A549 (cell line): ENCODE results near the gene MEDAG. TPM values are rescaled to one million over a fixed set of nuclear protein-coding genes. Genes with fewer than 3 reads are reported as not detected.

Experiments used
- ATAC-seq, 2 experiments: fragments of 200-7000 bp in 1 of 2; fragments of >200 bp in 1 of 2; cut with Nextera tagmentation in 1 of 2; cut with Tn5 transposase in 1 of 2; 3 replicates each; pipeline versions ENCODE4 v1.8.0 to v1.9.1; 2018 to 2020; ENCODE audit warnings: mild to moderate bottlenecking in 1 of 2, moderate library complexity in 1 of 2
- CTCF ChIA-PET: fragments of 300-600 bp; sonication (Branson Sonifier 250); formaldehyde crosslinking; extraction: SDS; loops from one replicate; lab custom pipeline; 2021; ENCODE audit warnings: antibody characterized with exemption, inconsistent platforms; lab: Yijun Ruan, JAX
- POLR2A ChIA-PET: fragments of 350-600 bp; formaldehyde crosslinking; extraction: SDS; loops from one replicate; lab custom pipeline; 2021; ENCODE audit warnings: antibody characterized with exemption, inconsistent platforms; lab: Yijun Ruan, JAX
- DNase-seq, 2 experiments: peaks; one replicate each; pipeline versions ENCODE4 v3.0.0 to v3.0.0-alpha.2; 2011 to 2016; ENCODE audit warnings: low read depth in 1 of 2, low spot score in 1 of 2
- FAIRE-seq: peaks from 2 replicates; lab custom pipeline; 2011; peaks lifted over from hg19 to GRCh38; lab: Jason Lieb, UNC
- H3K27ac ChIP-seq, 2 experiments: fragments of >200 bp; sonication (Bioruptor Twin); formaldehyde crosslinking; 3 replicates each; pipeline ENCODE4 v1.5.1; 2016 to 2017
- H3K4me1 ChIP-seq: fragments of >200 bp; sonication (Bioruptor Twin); formaldehyde crosslinking; 3 replicates; pipeline ENCODE4 v1.6.1; 2016
- H3K4me2 ChIP-seq: fragments of >200 bp; sonication (Bioruptor Twin); formaldehyde crosslinking; 3 replicates; pipeline ENCODE4 v1.6.1; 2016
- H3K4me3 ChIP-seq: fragments of >200 bp; sonication (Bioruptor Twin); formaldehyde crosslinking; 3 replicates; pipeline ENCODE4 v1.5.1; 2016
- H3K9me3 ChIP-seq: fragments of >200 bp; sonication (Bioruptor Twin); formaldehyde crosslinking; 3 replicates; pipeline ENCODE4 v1.6.1; 2016
- CBX2 ChIP-seq: fragments of 200-600 bp; sonication (generic); IDR thresholded peaks from 2 replicates; pipeline ENCODE4 v1.6.1; 2016; ENCODE audit warnings: low read depth, mild to moderate bottlenecking, borderline replicate concordance
- CEBPB ChIP-seq, 2 experiments: fragments of >200 bp in 1 of 2; sonication (Bioruptor Twin) in 1 of 2; formaldehyde crosslinking in 1 of 2; IDR thresholded peaks; 2 replicates each; pipeline ENCODE4 v1.6.1; 2012 to 2016
- CHD4 ChIP-seq: fragments of 200-600 bp; sonication (generic); IDR thresholded peaks from 2 replicates; pipeline ENCODE4 v1.6.1; 2016; ENCODE audit warnings: antibody characterized with exemption, mild to moderate bottlenecking, borderline replicate concordance
- EHF ChIP-seq: fragments of 250-450 bp; sonication (Bioruptor Pico); IDR thresholded peaks from 2 replicates; pipeline ENCODE4 v1.5.0; 2020; ENCODE audit warnings: mild to moderate bottlenecking
- ELK1 ChIP-seq: fragments of 150-350 bp; IDR thresholded peaks from 2 replicates; pipeline ENCODE4 v1.6.1; 2014; ENCODE audit warnings: low read depth, mild to moderate bottlenecking, low read length
- ESRRA ChIP-seq: fragments of 150-350 bp; IDR thresholded peaks from 2 replicates; pipeline ENCODE4 v1.6.1; 2014; ENCODE audit warnings: mild to moderate bottlenecking, low read length, borderline replicate concordance
- GATA3 ChIP-seq: IDR thresholded peaks from 2 replicates; pipeline ENCODE4 v1.6.1; 2012; ENCODE audit warnings: borderline replicate concordance
- HDAC2 ChIP-seq: fragments of 200-600 bp; sonication (generic); IDR thresholded peaks from 2 replicates; pipeline ENCODE4 v1.6.1; 2016
- HMGXB4 ChIP-seq: fragments of 250-450 bp; sonication (Bioruptor Pico); IDR thresholded peaks from 2 replicates; pipeline ENCODE4 v1.5.0; 2021; ENCODE audit warnings: mild to moderate bottlenecking, moderate library complexity, borderline replicate concordance
- HOXB5 ChIP-seq: fragments of 250-450 bp; sonication (Bioruptor Pico); IDR thresholded peaks from 2 replicates; pipeline ENCODE4 v1.5.0; 2020; ENCODE audit warnings: mild to moderate bottlenecking, moderate library complexity
- JUNB ChIP-seq: fragments of >200 bp; sonication (Bioruptor Twin); formaldehyde crosslinking; IDR thresholded peaks from 2 replicates; pipeline ENCODE4 v1.6.1; 2016
- MYC ChIP-seq: IDR thresholded peaks from 2 replicates; pipeline ENCODE4 v1.6.1; 2012; ENCODE audit warnings: mild to moderate bottlenecking, inconsistent platforms, low read length, improper control_type of control experiment, borderline replicate concordance
- NFE2L2 ChIP-seq: fragments of 150-350 bp; conservative IDR thresholded peaks from 2 replicates; pipeline ENCODE4 v1.6.1; 2014; ENCODE audit warnings: low read length
- PBX3 ChIP-seq: IDR thresholded peaks from 2 replicates; pipeline ENCODE4 v1.6.1; 2012
- PHF8 ChIP-seq: fragments of 200-600 bp; sonication (generic); IDR thresholded peaks from 2 replicates; pipeline ENCODE4 v1.6.1; 2016; ENCODE audit warnings: low read depth, mild to moderate bottlenecking, antibody characterized with exemption, moderate library complexity, borderline replicate concordance
- POLR2A ChIP-seq: IDR thresholded peaks from 2 replicates; pipeline ENCODE4 v1.6.1; 2012; ENCODE audit warnings: mild to moderate bottlenecking, low read length
- RCOR1 ChIP-seq: fragments of 150-350 bp; IDR thresholded peaks from 2 replicates; pipeline ENCODE4 v1.6.1; 2014; ENCODE audit warnings: antibody characterized with exemption, low read length, low read depth
- RNF2 ChIP-seq: fragments of 200-600 bp; sonication (generic); IDR thresholded peaks from 2 replicates; pipeline ENCODE4 v1.6.1; 2016; ENCODE audit warnings: low read depth, mild to moderate bottlenecking, antibody characterized with exemption, moderate library complexity, borderline replicate concordance
- TFCP2L1 ChIP-seq: fragments of 250-450 bp; sonication (Bioruptor Pico); IDR thresholded peaks from 2 replicates; pipeline ENCODE4 v1.5.0; 2021; ENCODE audit warnings: mild to moderate bottlenecking
- TP53 ChIP-seq: fragments of 250-450 bp; sonication (Bioruptor Pico); IDR thresholded peaks from 2 replicates; pipeline ENCODE4 v1.5.0; 2021; ENCODE audit warnings: mild to moderate bottlenecking, moderate library complexity
- ZSCAN20 ChIP-seq: fragments of 250-450 bp; sonication (Bioruptor Pico); IDR thresholded peaks from 2 replicates; pipeline ENCODE4 v1.8.0; 2022; ENCODE audit warnings: mild to moderate bottlenecking, moderate library complexity
- WGBS: methylation state at CpG from one replicate; pipeline ENCODE4 v1.1.6; 2017; ENCODE audit errors: missing lambda C conversion rate; 5-methylcytosine and 5-hydroxymethylcytosine counted together
- polyA plus RNA-seq, 4 experiments: library from polyadenylated mRNA; depleted of rRNA in 3 of 4; stranded (reverse); fragments of >200 nt; fragmentation: RNase III in 1 of 4; extraction: RNeasy Plus Mini Kit Qiagen cat#74134 plus additional on column Dnase treatment in 1 of 4; gene quantifications; 2 replicates in 3 of 4; 3 replicates in 1 of 4; pipeline ENCODE4 v1.2.3, GENCODE V29; 2011 to 2017

MEDAG gene
- polyA plus RNA-seq, 2 of the 4 experiments (the other 2 are of a cell fraction): 0.21 TPM; not detected in 1

- Histone ChIP-seq H3K4me3 (no peak overlapping the region), H3K4me2 (no peak overlapping the region), H3K4me1 (no peaks in the 10 kb centered on the region), H3K9me3 (no peaks in the 10 kb centered on the region), H3K27ac (no peak overlapping the region)
- FAIRE-seq: no peak
- DNase-seq: no peak
- WGBS: 45% methylated on average over 5 of the region's 5 CpGs
- POLR2A ChIA-PET: no interaction called here
- CTCF ChIA-PET: no interaction called here
- no peak for TF ChIP-seq HOXB5 (CRISPR knock-in tag)
- no peak for TF ChIP-seq ELK1
- no peak for TF ChIP-seq EHF (CRISPR knock-in tag)
- no peak for TF ChIP-seq TP53 (CRISPR knock-in tag)
- no peak for TF ChIP-seq RCOR1
- TF ChIP-seq RNF2: no peak
- TF ChIP-seq PHF8: no peak
- TF ChIP-seq HMGXB4 (CRISPR knock-in tag): no peak
- TF ChIP-seq GATA3: no peak
- TF ChIP-seq PBX3: no peak
- TF ChIP-seq HDAC2: no peak
- no peak for TF ChIP-seq ZSCAN20 (CRISPR knock-in tag)
- no peak for TF ChIP-seq NFE2L2
- no peak for TF ChIP-seq MYC
- TF ChIP-seq JUNB: no peak
- no peak for ATAC-seq
These were observed 14.3 kb downstream of the MEDAG start for GRCh38 chr13:30920162-30920909.

GRCh38 chr13:30923418-30923817 is 17.3 kb downstream of the MEDAG start:
- ATAC-seq (no peak), FAIRE-seq (no peak), DNase-seq (no peak)
- CTCF ChIA-PET: interaction anchor here (0.7 to 0.8 kb wide), 2 partner anchors 11 to 792 kb away, joined by 3 to 5 read pairs; no protein-coding TSS in a partner anchor
- Histone ChIP-seq H3K4me2 (no peak overlapping the region), H3K27ac (no peak overlapping the region), H3K9me3 (no peaks in the 10 kb centered on the region), H3K4me1 (no peaks in the 10 kb centered on the region), H3K4me3 (no peak overlapping the region)
- no CpG with 5 or more reads among the region's 1 CpG for WGBS
- TF ChIP-seq NFE2L2: no peak
- TF ChIP-seq PBX3: no peak
- no peak for TF ChIP-seq CBX2
- TF ChIP-seq POLR2A: no peak
- TF ChIP-seq CHD4: no peak
- no peak for TF ChIP-seq TFCP2L1 (CRISPR knock-in tag)
- no peak for TF ChIP-seq ELK1
- TF ChIP-seq CEBPB (IDR thresholded peaks at IDR 0.05): no peak
- TF ChIP-seq ESRRA: no peak
- POLR2A ChIA-PET: no interaction called here
